Retina (tissue), 1 donor: ENCODE results near the gene DTD2.
"Not testable (repeated sequence)": the region's sequence is repeated elsewhere in the genome, so short reads cannot be mapped to it uniquely, and the experiment has no call there.

ENCODE experiments used
- DNase-seq: peaks from one replicate; pipeline ENCODE4 v3.0.0-alpha.2; 2016

The DTD2 gene

GRCh38 chr14:31456841-31457664, at the start of gene DTD2:
TSS of gene DTD2 (minus strand) at chr14:31457506. CDS start at chr14:31457393, 113 bp downstream.
- peak; percentile 97 for DNase-seq

- no peak for DNase-seq
Observed at GRCh38 chr14:31505411-31505810, 48.1 kb upstream of the DTD2 start.

GRCh38 chr14:31501870-31502269, 44.6 kb upstream of the DTD2 start:
- DNase-seq, result no peak

DNA sequence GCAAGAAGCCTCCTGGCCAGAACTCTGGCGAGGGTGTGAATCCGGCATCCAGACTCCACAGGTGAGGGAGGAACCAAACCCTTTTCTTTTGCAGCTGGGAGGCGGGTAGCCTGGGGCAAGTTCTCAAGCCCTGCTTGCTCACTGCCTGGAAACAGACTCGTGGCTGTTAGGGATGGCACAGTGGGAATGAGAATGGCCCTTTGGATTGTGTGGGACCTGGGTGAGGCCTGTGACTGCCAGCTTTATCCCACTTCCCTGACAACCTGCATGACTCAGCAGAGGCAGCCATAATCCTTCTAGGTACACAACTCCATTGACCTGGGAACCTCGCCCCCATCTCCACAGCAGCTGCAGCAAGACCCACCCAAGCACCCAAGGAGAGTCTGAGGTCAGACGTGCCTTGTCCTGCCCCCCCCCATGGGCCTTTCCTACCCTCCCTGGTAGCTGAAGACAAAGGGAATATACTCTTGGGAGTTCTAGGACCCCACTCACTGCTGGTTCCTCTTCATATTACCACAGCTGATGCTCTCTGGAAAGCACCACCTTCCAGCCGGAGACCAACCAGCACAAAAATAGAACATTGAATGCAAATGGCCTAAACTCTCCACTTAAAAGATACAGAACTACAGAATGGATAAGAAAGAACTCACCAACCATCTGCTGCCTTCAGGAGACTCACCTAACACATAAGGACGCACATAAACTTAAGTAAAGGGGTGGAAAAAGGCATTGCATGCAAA, 35.6 kb upstream of the DTD2 start:
- no peak for DNase-seq

GRCh38 chr14:31489691-31490090, 32.4 kb upstream of the DTD2 start:
- no peak for DNase-seq

DNA sequence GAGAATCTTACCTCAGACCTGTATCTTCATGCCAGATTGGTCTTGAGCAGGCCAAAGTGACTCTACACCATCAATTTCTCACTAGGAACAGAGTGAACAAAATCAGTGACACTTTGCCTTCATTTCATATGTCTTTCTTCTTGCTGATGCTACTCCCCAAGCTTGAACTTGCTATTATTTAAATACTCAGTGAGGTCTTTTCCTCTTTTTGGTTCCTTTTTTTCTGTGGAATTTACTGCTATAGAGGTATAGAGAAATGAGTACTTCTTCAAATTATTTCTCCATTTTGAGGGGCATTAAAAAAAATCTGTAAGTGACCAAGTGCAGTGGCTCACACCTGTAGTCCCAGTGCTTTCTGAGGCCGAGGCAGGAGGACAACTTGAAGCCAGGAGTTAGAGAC, 30.6 kb upstream of the DTD2 start, which contains the start of gene GPR33:
Gene GPR33 (minus strand): TSS at position 154 of the 400 bp plus-strand sequence. CDS start 4,074 bp downstream, outside the sequence.
- no peak for DNase-seq

- DNase-seq, result no peak
Observed at GRCh38 chr14:31486764-31487163, 29.5 kb upstream of the DTD2 start.

- no peak for DNase-seq
Observed at GRCh38 chr14:31484754-31485153, 27.4 kb upstream of the DTD2 start.

GRCh38 chr14:31480156-31480555, 22.9 kb upstream of the DTD2 start:
- no peak for DNase-seq

DNA sequence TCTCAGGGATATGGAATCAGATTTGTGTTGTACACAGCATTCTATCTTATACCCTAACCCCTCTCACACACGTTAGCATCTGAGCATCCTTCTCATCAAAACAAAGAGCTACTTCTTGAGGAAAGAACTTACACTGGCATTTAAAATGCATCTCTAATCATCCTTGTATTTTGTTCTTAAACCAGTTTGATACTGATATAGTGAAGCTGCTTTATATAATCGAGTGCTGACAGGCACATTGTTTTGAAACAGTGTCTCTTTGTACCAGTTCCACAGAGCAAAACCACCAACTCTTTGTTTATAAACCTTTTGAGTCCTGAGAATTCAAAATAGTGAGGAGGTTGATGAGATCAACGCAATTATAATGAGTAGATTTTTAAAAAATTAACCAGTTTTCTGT, 21.7 kb upstream of the DTD2 start:
- no peak for DNase-seq

- DNase-seq, result no peak
Observed at GRCh38 chr14:31477248-31477647, 19.9 kb upstream of the DTD2 start.

- no peak for DNase-seq
Observed at GRCh38 chr14:31476131-31476866, 19.0 kb upstream of the DTD2 start.

DNA sequence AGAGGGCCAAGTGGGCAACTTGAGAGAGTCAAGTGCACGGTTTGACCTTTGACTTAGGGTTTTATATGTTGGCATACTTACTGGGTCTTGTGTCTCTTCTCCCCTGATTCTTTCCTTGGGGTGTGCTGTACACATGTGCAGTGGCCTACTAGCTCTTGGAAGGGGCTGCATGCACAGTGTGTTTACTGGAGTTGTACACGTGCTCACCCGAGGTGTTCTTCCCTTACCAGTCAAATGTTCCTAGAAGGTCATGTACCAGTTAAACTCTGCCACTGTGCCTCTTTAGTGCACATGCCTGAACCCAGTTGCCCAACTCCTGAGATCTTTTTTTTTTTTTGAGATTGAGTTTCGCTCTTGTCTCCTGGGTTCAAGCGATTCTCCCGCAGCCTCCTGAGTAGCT, 9.2 kb upstream of the DTD2 start:
- DNase-seq, result no peak

DNA sequence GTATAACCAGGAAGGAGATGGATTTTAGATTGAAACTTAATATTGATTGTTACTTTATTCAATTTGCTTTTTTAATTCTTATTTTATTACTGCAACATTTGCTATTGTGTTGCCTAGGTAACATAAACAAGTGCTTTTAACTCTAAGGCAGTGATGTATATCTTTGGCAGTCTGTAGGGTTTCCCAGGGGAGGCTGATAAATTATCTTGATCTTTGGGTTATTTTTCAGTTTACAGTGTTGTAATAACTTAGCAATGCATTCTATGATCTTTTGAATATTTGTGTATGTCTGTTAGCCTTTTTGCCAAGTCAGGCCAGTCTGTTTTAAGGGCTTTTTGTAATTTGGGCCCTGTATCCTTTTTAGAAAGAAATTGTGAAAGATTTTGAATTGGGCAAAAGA, 7.8 kb upstream of the DTD2 start:
- no peak for DNase-seq

- DNase-seq, result not testable (repeated sequence)
Observed at GRCh38 chr14:31462450-31462849, 5.1 kb upstream of the DTD2 start.

DNA sequence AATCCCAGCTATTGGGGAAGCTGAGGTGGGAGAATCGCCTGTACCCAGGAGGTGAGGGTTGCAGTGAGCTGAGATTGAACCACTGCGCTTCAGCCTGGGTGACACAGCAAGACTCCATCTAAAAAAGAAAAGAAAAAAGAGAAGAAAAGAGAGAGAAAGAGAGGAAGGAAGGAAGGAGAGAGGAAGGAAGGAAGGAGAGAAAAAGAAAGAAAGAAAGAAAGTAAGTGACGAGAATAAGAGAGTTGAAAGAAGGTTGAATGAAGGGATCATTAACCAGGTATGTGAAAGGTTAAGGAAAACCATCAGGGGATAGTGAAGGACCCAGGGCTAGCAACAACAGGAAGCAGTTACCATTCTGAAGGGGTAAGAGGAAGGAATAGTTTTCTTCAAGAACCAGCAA, 4.2 kb upstream of the DTD2 start:
- DNase-seq, result no peak

GRCh38 chr14:31457665-31458659, 656 bp upstream of the DTD2 start:
- peak; percentile 14 for DNase-seq

DNA sequence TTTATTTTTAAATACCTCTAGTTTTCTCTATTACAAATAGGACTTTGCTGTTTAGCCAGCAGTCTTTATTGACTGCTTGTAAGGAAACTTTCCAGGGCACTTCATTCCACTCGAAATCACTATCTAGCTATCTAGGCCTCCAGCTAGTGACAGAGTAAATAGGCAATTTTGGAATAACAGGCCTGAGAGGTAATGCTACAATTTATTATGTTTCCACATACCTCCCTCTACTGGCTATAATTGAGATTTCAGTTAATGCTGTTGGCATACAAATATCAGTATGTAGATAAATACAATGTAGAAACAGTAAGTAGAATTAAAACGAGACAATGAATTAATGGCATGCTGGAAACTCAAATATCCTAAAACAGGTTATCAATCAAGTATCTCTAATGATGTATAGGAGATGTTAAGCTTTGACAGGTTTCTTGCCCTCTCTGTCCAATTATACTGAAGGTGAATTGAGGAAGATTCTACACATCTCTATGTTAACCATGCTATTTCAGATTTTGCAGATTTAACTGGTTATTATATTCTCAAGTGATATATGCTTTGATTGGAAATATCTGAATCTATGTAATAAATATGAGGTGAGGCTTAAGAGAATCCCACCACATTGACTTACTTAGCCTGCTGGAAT, 7.2 kb downstream of the DTD2 start:
- no peak for DNase-seq

DNA sequence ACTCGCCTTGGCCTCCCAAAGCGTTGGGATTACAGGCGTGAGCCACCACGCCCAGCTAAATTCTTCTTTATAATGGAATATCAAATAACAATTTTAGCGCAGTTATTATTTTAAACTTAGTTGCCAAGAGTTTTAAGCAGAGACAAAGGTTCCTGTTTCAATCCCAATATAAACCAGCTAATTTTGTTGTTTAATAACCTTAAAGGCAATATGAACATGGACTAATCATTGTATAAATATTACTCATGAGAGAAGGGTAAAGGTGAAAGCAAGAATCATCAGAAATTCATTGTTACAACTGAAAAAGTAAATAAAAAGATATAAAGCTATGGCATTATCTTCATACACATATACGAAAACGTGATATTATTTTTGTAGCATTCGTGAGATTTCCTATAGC, 8.2 kb downstream of the DTD2 start:
- no peak for DNase-seq

- no peak for DNase-seq
Observed at GRCh38 chr14:31445703-31446102, 11.6 kb downstream of the DTD2 start.

DNA sequence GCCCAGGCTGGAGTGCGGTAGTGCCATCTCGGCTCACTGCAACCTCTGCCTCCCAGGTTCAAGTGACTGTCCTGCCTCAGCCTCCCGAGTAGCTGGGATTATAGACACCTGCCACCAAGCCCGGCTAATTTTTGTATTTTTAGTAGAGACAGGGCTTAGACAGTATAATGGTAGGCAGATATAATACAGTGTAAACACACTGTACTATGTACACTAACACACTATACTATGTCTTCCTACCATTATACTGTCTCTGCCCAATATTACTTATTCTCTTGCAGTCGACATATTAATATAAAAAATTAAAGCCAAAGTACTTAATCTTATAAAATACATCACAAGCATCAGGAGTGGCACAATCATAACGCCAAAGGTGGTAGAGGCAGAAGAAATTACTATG, 15.0 kb downstream of the DTD2 start:
- DNase-seq, result no peak
